ENCODE measurements around the gene PTBP1. TPM values are rescaled to one million over a fixed set of nuclear protein-coding genes. Genes with fewer than 3 reads are reported as not detected.

PTBP1 gene
- total and polyA plus RNA-seq, 2 of the 13 experiments (the other 11 are each of a cell fraction or from before 2014, with no cell fraction given) = 195 to 288 TPM

GRCh38 chr19:858868-859843, 61.9 kb downstream of the PTBP1 start, which contains the start of gene CFD (continued):
- no peak for TF ChIP-seq ZNF569 (CRISPR knock-in tag; IDR thresholded peaks at IDR 0.05; ENCODE audit: borderline replicate concordance)
- TF ChIP-seq ZFP37 (CRISPR knock-in tag; IDR thresholded peaks at IDR 0.05; ENCODE audit: borderline replicate concordance) = no peak
- TF ChIP-seq ZNF280B (CRISPR knock-in tag; IDR thresholded peaks at IDR 0.05; ENCODE audit: borderline replicate concordance) = 0 out of 2 replicates have a peak, but pooled peaks have one; percentile 40
- peak; percentile 28 for TF ChIP-seq ZFX (CRISPR knock-in tag; IDR thresholded peaks at IDR 0.05; ENCODE audit: low read depth)
- peak; percentile 67 for TF ChIP-seq FOXA3 (CRISPR knock-in tag; IDR thresholded peaks at IDR 0.05)
- peak; percentile 100 for TF ChIP-seq ZNF329 (CRISPR knock-in tag; IDR thresholded peaks at IDR 0.05; ENCODE audit: low read depth)
- TF ChIP-seq SP1 (IDR thresholded peaks at IDR 0.05) = no peak
- peak; percentile 38; the same call in 1 of the 2 replicates for TF ChIP-seq SP1 (CRISPR knock-in tag; IDR thresholded peaks at IDR 0.05)
- TF ChIP-seq PRDM10 (CRISPR knock-in tag; IDR thresholded peaks at IDR 0.05; ENCODE audit: low read depth) = no peak
- TF ChIP-seq SIN3B (IDR thresholded peaks at IDR 0.05; ENCODE audit: low read length) = no peak
